K562 (cell line): ENCODE measurements around the gene SDF4. TPM values are rescaled to one million over a fixed set of nuclear protein-coding genes. Genes with fewer than 3 reads are reported as not detected.

Experiments
- CREM ChIP-seq: IDR thresholded peaks from 2 replicates; pipeline ENCODE4 v1.6.1; 2014; ENCODE audit warnings: antibody characterized with exemption, low read depth
- EWSR1 ChIP-seq: fragments of 450-650 bp; IDR thresholded peaks from 2 replicates; pipeline ENCODE4 v1.6.1; 2018; ENCODE audit warnings: borderline replicate concordance, mild to moderate bottlenecking, low read depth, moderate library complexity; ENCODE audit not compliant: partially characterized antibody
- FUS ChIP-seq: fragments of 200-400 bp; formaldehyde crosslinking; optimal IDR thresholded peaks from 2 replicates; pipeline ENCODE3; 2017; ENCODE audit warnings: low read depth, low read length
- JUN ChIP-seq, 2 experiments: sonication (generic) in 1 of 2; formaldehyde crosslinking in 1 of 2; IDR thresholded peaks; 2 replicates each; pipeline versions ENCODE4 v1.6.1 to v1.8.0; 2012 to 2022; ENCODE audit warnings: borderline replicate concordance in 2 of 2, mild to moderate bottlenecking in 2 of 2, improper control_type of control experiment in 1 of 2, low read depth in 1 of 2, low read length in 1 of 2, missing genetic modification reagents in 1 of 2
- KAT8 ChIP-seq: fragments of 450-650 bp; IDR thresholded peaks from 2 replicates; pipeline ENCODE4 v1.6.1; 2016; ENCODE audit warnings: low read depth, mild to moderate bottlenecking
- KDM2B ChIP-seq: fragments of 250-450 bp; sonication (Bioruptor Pico); IDR thresholded peaks from 2 replicates; pipeline ENCODE4 v1.8.0; 2021; ENCODE audit warnings: mild to moderate bottlenecking, moderate library complexity
- MYNN ChIP-seq, 2 experiments: sonication (generic); formaldehyde crosslinking in 1 of 2; IDR thresholded peaks; 2 replicates each; pipeline versions ENCODE4 v1.5.0 to v1.6.1; 2016 to 2020; ENCODE audit warnings: antibody characterized with exemption in 1 of 2, missing genetic modification reagents in 1 of 2
- NRF1 ChIP-seq, 2 experiments: fragments of 450-650 bp; IDR thresholded peaks in 1 of 2; conservative IDR thresholded peaks in 1 of 2; 2 replicates each; pipeline ENCODE4 v1.6.1; 2014; ENCODE audit warnings: mild to moderate bottlenecking in 2 of 2
- PHB ChIP-seq: fragments of 250-450 bp; sonication (Bioruptor Pico); IDR thresholded peaks from 2 replicates; pipeline ENCODE4 v1.5.0; 2021
- POLR2H ChIP-seq: IDR thresholded peaks from 2 replicates; pipeline ENCODE4 v1.6.1; 2016; ENCODE audit warnings: missing genetic modification characterization, low read depth, mild to moderate bottlenecking, control low read depth, missing compliant biosample characterization, moderate library complexity
- RBBP5 ChIP-seq: fragments of 200-600 bp; sonication (generic); IDR thresholded peaks from 2 replicates; pipeline ENCODE4 v1.6.1; 2012; ENCODE audit warnings: borderline replicate concordance, mild to moderate bottlenecking, low read length, control low read depth, inconsistent platforms; ENCODE audit not compliant: insufficient read depth, poor library complexity, severe bottlenecking
- RBM14 ChIP-seq: fragments of 200-400 bp; formaldehyde crosslinking; IDR thresholded peaks from 2 replicates; pipeline ENCODE4 v1.6.1; 2018; ENCODE audit warnings: low read depth, mild to moderate bottlenecking, low read length, moderate library complexity, borderline replicate concordance; ENCODE audit not compliant: insufficient read depth
- SIX5 ChIP-seq, 2 experiments: IDR thresholded peaks; 2 replicates each; pipeline ENCODE4 v1.6.1; 2011; ENCODE audit warnings: low read length in 2 of 2, borderline replicate concordance in 1 of 2, low read depth in 1 of 2, mild to moderate bottlenecking in 1 of 2, moderate library complexity in 1 of 2; ENCODE audit not compliant: insufficient read depth in 1 of 2
- SMARCA4 ChIP-seq: fragments of 450-650 bp; IDR thresholded peaks from 2 replicates; pipeline ENCODE4 v1.6.1; 2016
- TAF15 ChIP-seq: fragments of 200-400 bp; formaldehyde crosslinking; IDR thresholded peaks from 2 replicates; pipeline ENCODE4 v1.6.1; 2017; ENCODE audit warnings: mild to moderate bottlenecking, low read depth, low read length, moderate library complexity
- TCF3 ChIP-seq: sonication (generic); formaldehyde crosslinking; IDR thresholded peaks from 2 replicates; pipeline ENCODE4 v1.4.0; 2020; ENCODE audit warnings: mild to moderate bottlenecking, missing genetic modification reagents
- ZNF184 ChIP-seq: sonication (generic); formaldehyde crosslinking; IDR thresholded peaks from 2 replicates; pipeline ENCODE4 v1.5.0; 2020; ENCODE audit warnings: missing genetic modification reagents
- ZNF324 ChIP-seq: fragments of 250-450 bp; sonication (Bioruptor Pico); IDR thresholded peaks from 2 replicates; pipeline ENCODE4 v1.4.0; 2020; ENCODE audit warnings: mild to moderate bottlenecking
- polyA plus RNA-seq, 8 experiments: library from polyadenylated mRNA; depleted of rRNA in 4 of 8; stranded (reverse) in 5 of 8; unstranded in 3 of 8; fragments of >200 nt; fragmentation: Nextera tagmentation in 2 of 8; fragmentation: Illumina TruSeq in 1 of 8; extraction: Ambion mirVana in 2 of 8; extraction: Trizol in 1 of 8; gene quantifications; 2 replicates each; pipeline versions ENCODE4 v1.2.1 to v1.2.3, GENCODE V29; 2011 to 2014; ENCODE audit warnings: inconsistent platforms in 1 of 8, missing spikeins in 1 of 8
- total RNA-seq, 7 experiments: library from RNA; depleted of rRNA in 6 of 7; stranded (reverse); fragments of >200 nt in 6 of 7; fragmentation: Illumina TruSeq in 2 of 7; extraction: Trizol in 2 of 7; gene quantifications; 2 replicates each; pipeline versions ENCODE4 v1.2.1 to v1.2.3, GENCODE V29; 2011 to 2021; ENCODE audit warnings: low replicate concordance in 1 of 7
- TF ChIP-seq, protein P1 (sequence below): conservative IDR thresholded peaks from 2 replicates; pipeline ENCODE4 v1.6.1; 2011; ENCODE audit warnings: low read depth, mild to moderate bottlenecking, low read length; ENCODE audit not compliant: control insufficient read depth
- TF ChIP-seq, protein P2 (sequence below): sonication (generic); formaldehyde crosslinking; IDR thresholded peaks from 2 replicates; pipeline ENCODE4 v1.8.0; 2023; ENCODE audit warnings: mild to moderate bottlenecking, missing genetic modification reagents
- TF ChIP-seq, protein P3 (sequence below): fragments of 250-450 bp; sonication (Bioruptor Pico); IDR thresholded peaks from 2 replicates; pipeline ENCODE4 v1.5.0; 2021

Gene SDF4
- total and polyA plus RNA-seq, 9 of the 15 experiments (the other 6 are each of a cell fraction or from before 2014, with no cell fraction given), result 0.35 to 160 (median 65.2) TPM

DNA sequence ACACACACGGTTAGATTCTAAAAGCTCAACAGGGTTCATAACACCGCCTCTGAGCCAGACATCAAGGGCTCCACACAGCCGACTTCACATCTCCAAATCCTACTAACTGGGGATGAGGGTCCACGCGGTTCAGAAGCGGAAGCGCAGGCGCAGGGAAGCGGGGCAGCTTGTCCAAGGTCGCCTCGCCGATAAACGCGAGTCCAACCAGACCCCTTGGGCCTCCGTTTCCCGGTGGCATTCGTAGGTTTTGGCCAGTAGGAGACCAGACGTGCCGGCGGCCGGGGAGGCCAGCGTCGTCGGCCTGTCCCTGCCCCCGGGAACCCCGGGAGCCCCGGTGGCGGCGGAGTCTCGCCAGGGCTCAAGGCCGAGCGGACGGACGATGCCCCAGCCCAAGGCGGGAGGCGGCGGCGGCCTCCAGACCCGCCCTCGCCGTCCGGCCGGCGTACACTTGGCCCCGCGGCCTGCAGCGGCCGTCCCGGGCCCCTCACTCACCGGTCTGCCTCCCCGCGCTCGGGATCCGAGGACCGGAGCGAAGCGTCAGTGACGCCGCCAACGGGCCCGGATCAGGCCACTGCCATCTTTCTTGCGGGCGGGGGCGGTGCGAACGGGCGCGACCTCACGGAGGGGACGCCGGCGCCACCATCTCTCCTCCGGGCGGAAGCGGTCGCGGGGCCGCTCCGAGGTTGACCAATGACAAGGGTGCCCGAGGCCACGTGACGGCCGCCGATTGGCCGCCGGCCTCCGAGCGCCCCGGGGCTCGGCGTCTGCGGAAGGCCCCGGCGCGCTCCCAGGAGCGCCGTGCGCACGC lies at the start of gene SDF4 (continued):
- no peak for TF ChIP-seq EWSR1
- TF ChIP-seq ZNF184 (CRISPR knock-in tag), result no peak
- no peak for TF ChIP-seq ZNF324 (CRISPR knock-in tag)
- TF ChIP-seq SIX5 (IDR thresholded peaks at IDR 0.05; ENCODE audit: borderline replicate concordance in 1 of 2, insufficient read depth in 1 of 2, low read depth in 1 of 2, low read length in 2 of 2), result peak; percentile 62 to 71; a peak in 2 of 4 replicates
- peak; percentile 92 for TF ChIP-seq CREM
- TF ChIP-seq JUN (IDR thresholded peaks at IDR 0.05; ENCODE audit: borderline replicate concordance, low read depth, low read length), result peak; percentile 52; the same call in 1 of the 2 replicates
- TF ChIP-seq JUN (CRISPR knock-in tag; IDR thresholded peaks at IDR 0.05; ENCODE audit: borderline replicate concordance), result peak; percentile 58; the same call in 1 of the 2 replicates
- TF ChIP-seq, protein P1, sequence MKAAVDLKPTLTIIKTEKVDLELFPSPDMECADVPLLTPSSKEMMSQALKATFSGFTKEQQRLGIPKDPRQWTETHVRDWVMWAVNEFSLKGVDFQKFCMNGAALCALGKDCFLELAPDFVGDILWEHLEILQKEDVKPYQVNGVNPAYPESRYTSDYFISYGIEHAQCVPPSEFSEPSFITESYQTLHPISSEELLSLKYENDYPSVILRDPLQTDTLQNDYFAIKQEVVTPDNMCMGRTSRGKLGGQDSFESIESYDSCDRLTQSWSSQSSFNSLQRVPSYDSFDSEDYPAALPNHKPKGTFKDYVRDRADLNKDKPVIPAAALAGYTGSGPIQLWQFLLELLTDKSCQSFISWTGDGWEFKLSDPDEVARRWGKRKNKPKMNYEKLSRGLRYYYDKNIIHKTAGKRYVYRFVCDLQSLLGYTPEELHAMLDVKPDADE, result peak; percentile 90; the same call in 1 of the 2 replicates
- TF ChIP-seq PHB (CRISPR knock-in tag), result 0 out of 2 replicates have a peak, but pooled peaks have one; percentile 62
- TF ChIP-seq, protein P2, sequence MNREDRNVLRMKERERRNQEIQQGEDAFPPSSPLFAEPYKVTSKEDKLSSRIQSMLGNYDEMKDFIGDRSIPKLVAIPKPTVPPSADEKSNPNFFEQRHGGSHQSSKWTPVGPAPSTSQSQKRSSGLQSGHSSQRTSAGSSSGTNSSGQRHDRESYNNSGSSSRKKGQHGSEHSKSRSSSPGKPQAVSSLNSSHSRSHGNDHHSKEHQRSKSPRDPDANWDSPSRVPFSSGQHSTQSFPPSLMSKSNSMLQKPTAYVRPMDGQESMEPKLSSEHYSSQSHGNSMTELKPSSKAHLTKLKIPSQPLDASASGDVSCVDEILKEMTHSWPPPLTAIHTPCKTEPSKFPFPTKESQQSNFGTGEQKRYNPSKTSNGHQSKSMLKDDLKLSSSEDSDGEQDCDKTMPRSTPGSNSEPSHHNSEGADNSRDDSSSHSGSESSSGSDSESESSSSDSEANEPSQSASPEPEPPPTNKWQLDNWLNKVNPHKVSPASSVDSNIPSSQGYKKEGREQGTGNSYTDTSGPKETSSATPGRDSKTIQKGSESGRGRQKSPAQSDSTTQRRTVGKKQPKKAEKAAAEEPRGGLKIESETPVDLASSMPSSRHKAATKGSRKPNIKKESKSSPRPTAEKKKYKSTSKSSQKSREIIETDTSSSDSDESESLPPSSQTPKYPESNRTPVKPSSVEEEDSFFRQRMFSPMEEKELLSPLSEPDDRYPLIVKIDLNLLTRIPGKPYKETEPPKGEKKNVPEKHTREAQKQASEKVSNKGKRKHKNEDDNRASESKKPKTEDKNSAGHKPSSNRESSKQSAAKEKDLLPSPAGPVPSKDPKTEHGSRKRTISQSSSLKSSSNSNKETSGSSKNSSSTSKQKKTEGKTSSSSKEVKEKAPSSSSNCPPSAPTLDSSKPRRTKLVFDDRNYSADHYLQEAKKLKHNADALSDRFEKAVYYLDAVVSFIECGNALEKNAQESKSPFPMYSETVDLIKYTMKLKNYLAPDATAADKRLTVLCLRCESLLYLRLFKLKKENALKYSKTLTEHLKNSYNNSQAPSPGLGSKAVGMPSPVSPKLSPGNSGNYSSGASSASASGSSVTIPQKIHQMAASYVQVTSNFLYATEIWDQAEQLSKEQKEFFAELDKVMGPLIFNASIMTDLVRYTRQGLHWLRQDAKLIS (CRISPR knock-in tag), result peak; percentile 58; the same call in 1 of the 2 replicates
- TF ChIP-seq SMARCA4, result no peak
- TF ChIP-seq, protein P3, sequence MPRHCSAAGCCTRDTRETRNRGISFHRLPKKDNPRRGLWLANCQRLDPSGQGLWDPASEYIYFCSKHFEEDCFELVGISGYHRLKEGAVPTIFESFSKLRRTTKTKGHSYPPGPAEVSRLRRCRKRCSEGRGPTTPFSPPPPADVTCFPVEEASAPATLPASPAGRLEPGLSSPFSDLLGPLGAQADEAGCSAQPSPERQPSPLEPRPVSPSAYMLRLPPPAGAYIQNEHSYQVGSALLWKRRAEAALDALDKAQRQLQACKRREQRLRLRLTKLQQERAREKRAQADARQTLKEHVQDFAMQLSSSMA (CRISPR knock-in tag), result 0 out of 2 replicates have a peak, but pooled peaks have one; percentile 39
- peak; percentile 89 to 92 for TF ChIP-seq NRF1 (conservative IDR thresholded peaks at IDR 0.05 in 1 of 2, IDR thresholded peaks at IDR 0.05 in 1 of 2)
- peak; percentile 75 for TF ChIP-seq FUS
- TF ChIP-seq MYNN (IDR thresholded peaks at IDR 0.05), result no peak
- TF ChIP-seq MYNN (CRISPR knock-in tag; IDR thresholded peaks at IDR 0.05), result peak; percentile 67; the same call in 1 of the 2 replicates
- TF ChIP-seq RBBP5, result peak; percentile 79
- TF ChIP-seq RBM14, result 0 out of 2 replicates have a peak, but pooled peaks have one; percentile 83
- no peak for TF ChIP-seq TAF15
- peak; percentile 63; the same call in 1 of the 2 replicates for TF ChIP-seq KDM2B (CRISPR knock-in tag)
- 0 out of 2 replicates have a peak, but pooled peaks have one; percentile 7 for TF ChIP-seq TCF3
- TF ChIP-seq POLR2H (tag), result peak; percentile 92
- TF ChIP-seq KAT8, result no peak
